ENCODE measurements around the gene KLHL6. TPM values are rescaled to one million over a fixed set of nuclear protein-coding genes. Genes with fewer than 3 reads are reported as not detected.

KLHL6 gene
- total and polyA plus RNA-seq, 10 of the 15 experiments (the other 5 are each of a cell fraction or from before 2014, with no cell fraction given): 4.0 to 91.8 (median 24.4) TPM

DNA sequence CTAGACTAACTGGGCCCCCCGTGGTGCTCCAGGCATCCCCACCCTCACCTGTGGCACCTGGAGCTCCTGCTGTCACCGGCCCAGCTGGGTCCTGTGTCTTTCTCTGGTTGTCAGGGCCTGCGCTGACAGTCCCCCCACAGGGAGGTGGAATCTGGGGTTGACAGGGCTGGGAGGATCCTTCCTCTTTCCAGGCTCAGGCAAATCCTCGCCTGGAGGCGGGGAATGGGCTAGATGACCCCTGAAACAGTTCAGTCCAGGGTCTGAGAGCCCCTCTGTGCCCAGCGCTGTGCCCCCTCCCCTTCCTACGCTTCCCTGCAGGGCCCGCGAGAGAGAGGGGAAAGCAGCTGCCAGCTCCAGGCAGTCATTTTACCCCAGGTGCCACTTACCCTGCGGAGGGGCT lies 77.0 kb downstream of the KLHL6 start (continued):
- TF ChIP-seq SKIL (IDR thresholded peaks at IDR 0.05; ENCODE audit: low read depth, poor library complexity, severe bottlenecking) (no peak), SIX5 (IDR thresholded peaks at IDR 0.05; ENCODE audit: low read depth, low read length, severe bottlenecking) (no peak), TCF12 (IDR thresholded peaks at IDR 0.05; ENCODE audit: low read depth, low read length) (no peak), SMC3 (IDR thresholded peaks at IDR 0.05; ENCODE audit: borderline replicate concordance, low read length) (no peak), CHD1 (IDR thresholded peaks at IDR 0.05; ENCODE audit: low read depth, low read length) (no peak), RBBP5 (conservative IDR thresholded peaks at IDR 0.05) (no peak), PKNOX1 (IDR thresholded peaks at IDR 0.05) (no peak), ZBED1 (IDR thresholded peaks at IDR 0.05; ENCODE audit: borderline replicate concordance) (no peak)
- TF ChIP-seq, protein P1, sequence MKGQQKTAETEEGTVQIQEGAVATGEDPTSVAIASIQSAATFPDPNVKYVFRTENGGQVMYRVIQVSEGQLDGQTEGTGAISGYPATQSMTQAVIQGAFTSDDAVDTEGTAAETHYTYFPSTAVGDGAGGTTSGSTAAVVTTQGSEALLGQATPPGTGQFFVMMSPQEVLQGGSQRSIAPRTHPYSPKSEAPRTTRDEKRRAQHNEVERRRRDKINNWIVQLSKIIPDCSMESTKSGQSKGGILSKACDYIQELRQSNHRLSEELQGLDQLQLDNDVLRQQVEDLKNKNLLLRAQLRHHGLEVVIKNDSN (IDR thresholded peaks at IDR 0.05; ENCODE audit: borderline replicate concordance, extremely low read length, insufficient read depth, low read depth, low read length): no peak
